GM18951 (cell line): ENCODE measurements around the gene PRMT1.
A peak's percentile ranks its signal among the peaks of the same experiment; 100 is the strongest.

Experiments used
- POLR2A ChIP-seq: IDR thresholded peaks from 4 replicates; pipeline ENCODE4 v1.6.1; 2011; ENCODE audit warnings: mild to moderate bottlenecking; ENCODE audit not compliant: insufficient read length, insufficient read depth; ENCODE audit errors: extremely low read depth
- in situ Hi-C: fragments of 300-500 bp; cut with MboI; formaldehyde crosslinking; loops from one replicate; pipeline ENCODE4 v1.12.0; 2022; ENCODE audit warnings: low sequenced_read_pairs, mixed read lengths, inconsistent platforms; ENCODE audit not compliant: unreplicated experiment

The PRMT1 gene

GRCh38 chr19:49656456-49657109, 20.5 kb upstream of the PRMT1 start:
- TF ChIP-seq POLR2A, result no peak
- in situ Hi-C loops, result no loop called here

DNA sequence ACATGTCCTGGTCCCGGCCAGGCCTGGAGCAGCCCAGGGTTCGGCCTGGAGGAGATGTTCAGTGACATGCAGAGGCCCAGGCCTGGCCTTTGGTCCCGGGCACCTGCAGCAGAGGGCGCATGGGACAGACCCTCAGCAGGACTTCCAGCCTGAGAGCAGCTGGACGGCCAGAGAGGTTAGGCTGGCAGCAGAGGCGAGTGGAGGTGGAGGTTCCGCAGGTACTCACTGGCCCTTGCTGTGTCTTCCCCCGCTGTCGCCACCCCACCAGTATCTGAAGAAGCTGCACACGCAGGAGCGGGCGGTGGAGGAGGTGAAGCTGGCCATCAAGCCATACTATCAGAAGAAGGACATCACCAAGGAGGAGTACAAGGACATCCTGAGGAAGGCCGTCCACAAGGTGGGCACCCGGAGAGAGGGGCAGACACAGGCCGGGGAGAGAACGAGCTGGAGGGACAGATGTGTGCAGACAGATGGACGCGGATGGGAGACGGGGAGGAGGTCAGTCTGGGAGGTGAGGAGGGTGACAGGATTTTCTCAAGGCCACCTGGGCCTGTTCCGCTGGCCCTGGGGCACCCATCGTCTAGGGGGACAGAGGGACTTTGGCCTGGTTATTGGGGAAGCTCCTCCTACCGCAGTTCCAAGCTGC, 19.5 kb upstream of the PRMT1 start:
- no peak for TF ChIP-seq POLR2A
- in situ Hi-C loops, result no loop called here

GRCh38 chr19:49658139-49658517, 18.9 kb upstream of the PRMT1 start:
- in situ Hi-C loops, result no loop called here
- TF ChIP-seq POLR2A, result no peak

GRCh38 chr19:49658566-49659442, 18.3 kb upstream of the PRMT1 start:
- in situ Hi-C loops, result no loop called here
- TF ChIP-seq POLR2A, result no peak

DNA sequence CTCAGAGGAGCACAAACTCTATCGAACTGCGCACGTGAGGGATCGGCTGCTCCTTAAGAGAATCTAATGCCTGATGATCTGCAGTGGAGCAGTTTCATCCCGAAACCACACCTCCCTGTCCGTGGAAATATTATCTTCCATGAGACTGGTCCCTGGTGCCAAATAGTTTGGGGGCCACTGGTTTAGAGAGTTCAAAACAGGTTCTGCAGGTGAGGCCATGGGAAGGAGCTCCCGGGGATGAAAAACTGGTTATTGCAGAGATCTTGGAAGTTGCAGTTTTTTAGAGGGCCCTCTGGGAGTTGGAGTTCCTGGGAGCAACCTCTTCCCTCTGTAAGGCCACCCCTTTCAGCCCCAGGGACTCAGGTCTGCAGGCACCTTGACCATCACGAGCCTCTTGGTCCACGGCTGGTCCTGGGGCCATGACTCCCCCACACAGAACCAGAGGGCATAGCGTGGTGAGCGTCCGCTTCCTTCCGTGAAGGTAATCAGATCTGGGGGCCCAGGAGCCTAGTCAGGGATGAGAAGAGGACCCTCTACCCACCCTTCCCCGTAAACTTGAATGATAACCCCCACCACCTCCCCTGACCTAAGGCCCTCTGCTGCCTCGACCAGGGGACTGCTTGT, 16.6 kb upstream of the PRMT1 start:
- TF ChIP-seq POLR2A, result no peak

GRCh38 chr19:49662011-49662410, 15.1 kb upstream of the PRMT1 start:
- in situ Hi-C loops, result no loop called here
- no peak for TF ChIP-seq POLR2A

More for the DNA sequence above, 16.6 kb upstream of the PRMT1 start:
- in situ Hi-C loops, result no loop called here

DNA sequence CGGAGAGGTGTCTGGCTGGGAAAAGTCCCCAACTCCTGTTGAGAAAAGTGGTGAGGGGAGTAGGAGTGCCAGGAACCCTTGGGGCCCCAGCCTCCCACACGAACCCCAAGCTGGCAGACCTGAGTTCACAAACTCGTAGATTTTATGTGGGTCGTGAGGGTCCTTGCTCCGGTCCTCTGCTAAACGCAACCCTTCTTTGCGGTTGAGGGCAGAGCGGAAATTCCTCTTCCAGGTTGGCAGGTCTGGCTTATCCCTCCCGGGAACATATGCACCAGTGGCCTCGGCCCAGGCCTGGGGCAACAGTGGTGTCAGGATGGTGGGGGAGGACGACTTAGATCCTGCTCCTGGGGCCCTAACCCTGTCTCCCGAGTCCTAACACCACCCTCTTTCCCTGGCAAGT, 13.8 kb upstream of the PRMT1 start:
- TF ChIP-seq POLR2A, result no peak
- in situ Hi-C loops, result no loop called here

GRCh38 chr19:49664171-49665035, 12.7 kb upstream of the PRMT1 start:
- peak; percentile 74 for TF ChIP-seq POLR2A
- in situ Hi-C loops, result no loop called here

DNA sequence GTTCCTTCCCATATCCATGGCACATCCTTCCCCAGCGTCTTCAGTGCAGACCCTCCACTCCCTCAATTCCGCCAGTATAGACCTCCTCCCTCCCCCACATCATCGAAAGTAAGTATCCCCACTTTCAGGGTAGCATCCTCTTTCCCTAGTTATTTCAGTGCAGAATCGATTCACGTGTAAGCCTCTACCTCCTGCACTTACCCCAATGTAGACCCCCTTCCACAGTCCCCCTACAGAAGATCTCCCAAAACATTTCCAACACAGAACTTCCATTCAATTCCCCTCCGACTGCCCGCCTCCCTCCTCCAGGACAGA, 12.1 kb upstream of the PRMT1 start:
- no peak for TF ChIP-seq POLR2A
- in situ Hi-C loops, result no loop called here

DNA sequence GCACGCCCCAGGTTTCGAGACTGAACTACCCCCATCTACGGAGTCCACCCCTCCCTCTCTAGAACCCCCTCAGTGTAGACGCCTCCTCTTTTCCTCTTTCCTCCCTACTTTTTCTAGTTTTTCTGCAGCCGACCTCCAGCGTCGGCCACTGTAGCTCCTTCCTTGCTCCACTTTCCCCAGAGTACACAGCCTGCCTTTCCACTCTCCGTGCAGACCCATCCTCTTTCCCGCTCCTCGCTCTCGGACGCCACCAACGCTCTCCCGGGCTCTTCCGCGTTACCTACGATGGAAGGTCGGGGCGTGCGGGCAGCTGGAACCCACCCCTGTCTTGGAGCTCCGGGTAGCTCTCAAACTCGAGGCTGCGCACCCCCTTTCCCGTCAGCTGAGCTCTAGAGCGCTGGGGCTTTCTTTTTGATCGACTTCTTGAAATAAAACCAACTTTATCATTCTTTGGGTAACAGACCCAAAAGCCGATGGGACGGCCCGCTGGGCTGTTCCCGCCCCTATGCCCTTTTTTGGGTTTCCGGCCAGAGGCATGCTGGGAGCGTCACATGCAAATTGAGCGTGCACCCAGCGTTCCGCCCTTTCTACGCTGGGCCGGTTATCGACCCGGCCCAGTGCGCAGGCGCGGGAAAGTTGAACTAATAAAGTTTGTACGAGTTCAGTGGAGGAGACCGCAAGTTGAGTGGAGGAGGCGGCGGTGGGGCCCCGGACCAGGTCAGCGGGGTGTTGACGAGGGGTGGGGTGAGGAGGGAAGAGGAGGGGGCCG, 11.5 kb upstream of the PRMT1 start, which contains the start of the genes BCL2L12 and IRF3:
Gene BCL2L12 (plus strand): TSS at position 583 of the 769 bp plus-strand sequence. CDS start 760 bp downstream, outside the sequence.
Gene IRF3 (minus strand): TSS at position 507 of the 769 bp plus-strand sequence. CDS start 1,019 bp downstream, outside the sequence.
- TF ChIP-seq POLR2A, result peak; percentile 74

DNA sequence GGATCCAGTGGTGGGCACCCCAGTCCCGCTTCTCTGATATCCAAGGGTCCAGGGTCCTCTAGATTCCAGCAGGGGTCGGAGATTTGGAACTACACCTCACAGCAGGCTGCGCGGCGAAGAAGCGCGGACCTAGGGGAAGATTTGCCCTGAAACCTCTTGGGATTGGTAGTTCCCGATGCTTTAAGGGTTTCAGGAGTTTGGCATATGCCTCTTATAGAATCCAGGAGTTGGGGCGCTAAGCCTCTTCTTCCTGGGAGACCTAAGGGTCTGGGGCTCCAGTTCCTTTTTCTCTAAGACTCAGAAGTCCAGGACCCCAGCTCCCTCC, 11.0 kb upstream of the PRMT1 start:
- in situ Hi-C loops, result no loop called here

More for the DNA sequence above, 11.5 kb upstream of the PRMT1 start, which contains the start of the genes BCL2L12 and IRF3:
- in situ Hi-C loops, result no loop called here

DNA sequence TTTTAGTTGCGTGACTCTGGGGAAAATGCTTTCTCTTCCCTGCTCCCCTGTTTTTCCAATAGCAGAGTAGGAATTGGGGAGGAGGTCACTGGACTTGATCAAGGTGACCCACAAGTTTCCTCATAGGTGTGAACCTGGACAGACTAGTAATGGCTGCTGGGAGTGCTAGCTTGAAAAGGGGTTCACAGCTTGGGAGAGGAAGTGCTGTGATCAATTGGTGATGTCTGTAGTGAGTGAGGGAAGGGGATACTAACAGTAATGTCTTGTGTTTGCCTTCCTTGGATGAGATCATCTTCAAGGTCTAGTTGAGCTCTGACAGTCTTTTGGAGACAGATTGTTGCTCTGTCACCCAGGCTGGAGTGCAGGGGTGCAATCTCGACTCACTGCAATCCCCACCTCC, 9.6 kb upstream of the PRMT1 start:
- no peak for TF ChIP-seq POLR2A
- in situ Hi-C loops, result no loop called here

More for the DNA sequence above, 11.0 kb upstream of the PRMT1 start:
- TF ChIP-seq POLR2A, result no peak

DNA sequence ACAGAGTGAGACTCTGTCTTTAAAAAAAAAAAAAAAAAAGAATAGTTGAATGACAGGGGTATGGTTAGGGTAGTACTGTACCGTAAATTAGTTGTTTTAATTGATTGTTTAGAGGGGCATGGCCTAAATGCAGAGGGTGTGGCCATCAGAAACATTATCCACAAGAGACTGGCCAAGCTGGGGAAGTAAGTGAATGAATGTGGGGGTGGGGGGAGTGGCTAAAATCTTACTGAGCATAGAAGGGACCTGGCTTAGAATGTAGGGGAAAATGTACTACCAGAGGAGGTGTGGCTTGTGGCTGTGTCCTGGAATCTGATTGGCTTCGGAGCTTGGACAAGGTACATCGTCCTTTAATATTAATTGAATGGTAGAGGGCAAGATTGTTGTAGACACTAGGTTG, 7.6 kb upstream of the PRMT1 start:
- no peak for TF ChIP-seq POLR2A
- in situ Hi-C loops, result no loop called here
